HG02678 (cell line): ENCODE results near the gene COLGALT1.
"Not testable (repeated sequence)": the region's sequence is repeated elsewhere in the genome, so short reads cannot be mapped to it uniquely, and the experiment has no call there.

ENCODE experiments used
- ATAC-seq: cut with Tn5 transposase; IDR thresholded peaks from one replicate; pipeline ENCODE4 v1.9.1; 2021; ENCODE audit warnings: mild to moderate bottlenecking, moderate library complexity; ENCODE audit not compliant: unreplicated experiment

The COLGALT1 gene

GRCh38 chr19:17556995-17557394 lies 1.5 kb downstream of the COLGALT1 start:
- no peak for ATAC-seq

- no peak for ATAC-seq
Observed at GRCh38 chr19:17557466-17557865, 2.0 kb downstream of the COLGALT1 start.

GRCh38 chr19:17560205-17560595 lies 4.8 kb downstream of the COLGALT1 start:
- ATAC-seq = no peak

DNA sequence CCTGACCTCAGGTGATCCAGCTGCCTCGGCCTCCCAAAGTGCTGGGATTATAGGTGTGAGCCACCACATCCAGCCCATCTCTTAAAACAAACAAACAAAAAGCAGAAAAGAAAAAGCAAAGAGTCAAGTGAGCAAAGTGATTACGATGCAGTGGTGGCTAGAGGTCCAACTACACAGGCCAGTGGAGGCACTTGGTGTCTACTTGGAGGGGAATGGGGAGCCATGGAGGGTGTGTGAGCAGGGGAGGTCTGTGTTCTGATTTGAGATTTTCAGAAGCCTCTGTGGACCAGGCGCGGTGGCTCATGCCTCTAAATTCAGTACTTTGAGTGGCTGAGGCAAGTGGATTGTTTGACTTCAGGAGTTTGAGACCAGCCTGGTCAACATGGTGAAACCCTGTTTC lies 6.6 kb downstream of the COLGALT1 start:
- ATAC-seq = no peak

DNA sequence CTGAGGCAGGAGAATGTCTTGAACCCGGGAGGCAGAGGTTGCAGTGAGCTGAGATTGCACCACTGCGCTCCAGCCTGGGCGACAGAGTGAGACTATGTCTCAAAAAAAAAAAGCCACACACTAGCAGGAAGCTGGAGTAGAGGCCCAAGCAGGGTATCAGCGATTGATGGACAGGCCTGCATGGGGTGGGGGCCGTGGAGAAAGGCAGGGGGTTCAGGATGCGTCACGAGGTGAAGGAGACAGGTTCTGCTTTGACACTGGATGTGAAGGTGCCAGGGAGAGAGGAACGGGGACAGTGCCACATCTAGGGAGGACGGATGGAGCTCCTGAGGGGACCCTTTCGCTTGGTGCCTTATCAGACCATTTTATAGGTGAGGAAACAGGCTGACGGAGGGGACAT lies 7.1 kb downstream of the COLGALT1 start:
- ATAC-seq = no peak

- ATAC-seq = no peak
Observed at GRCh38 chr19:17564781-17565180, 9.3 kb downstream of the COLGALT1 start.

- ATAC-seq = no peak
Observed at GRCh38 chr19:17565611-17566010, 10.2 kb downstream of the COLGALT1 start.

DNA sequence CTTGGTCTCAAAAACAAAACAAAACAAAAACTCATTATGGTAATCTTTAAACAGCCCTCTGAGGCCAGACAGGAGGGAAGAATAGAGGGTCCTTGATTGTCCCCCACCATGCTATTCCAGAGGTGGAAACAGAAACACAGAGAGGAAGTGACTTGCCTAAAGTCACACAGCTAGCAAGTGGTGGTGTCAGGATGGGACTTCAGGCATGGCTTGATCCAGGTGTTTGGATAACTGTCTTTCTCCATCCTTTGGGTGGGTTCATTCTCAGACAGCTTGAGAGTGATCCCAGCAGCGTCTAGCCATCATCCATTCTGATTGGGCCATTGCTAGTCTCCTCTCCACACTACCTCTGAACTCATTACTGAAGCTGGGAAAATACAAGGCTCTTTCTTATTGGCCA lies 12.5 kb downstream of the COLGALT1 start:
- ATAC-seq = no peak

- ATAC-seq = not testable (repeated sequence)
Observed at GRCh38 chr19:17570291-17570690, 14.8 kb downstream of the COLGALT1 start.

GRCh38 chr19:17570791-17571190 lies 15.3 kb downstream of the COLGALT1 start:
- ATAC-seq = no peak

DNA sequence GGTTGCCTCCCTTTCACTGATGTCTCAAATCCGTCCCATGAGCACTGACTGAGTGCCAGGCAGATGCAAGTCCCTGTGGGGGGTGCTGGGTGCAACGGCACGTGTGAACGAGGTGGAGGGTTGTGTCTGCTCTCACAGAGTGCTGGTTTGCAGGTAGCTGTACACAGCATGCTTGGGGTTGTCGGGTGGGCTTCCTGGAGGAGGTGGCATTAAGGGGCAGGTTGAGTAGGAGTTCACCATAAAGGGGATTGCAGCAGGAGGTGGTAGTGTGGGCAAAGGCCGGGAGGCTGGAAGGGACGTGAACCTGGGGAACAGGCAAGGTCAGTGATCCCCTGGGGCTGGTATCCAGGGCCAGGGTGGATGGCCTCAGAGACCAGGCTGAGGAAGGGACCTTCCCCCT lies 17.2 kb downstream of the COLGALT1 start:
- no peak for ATAC-seq

GRCh38 chr19:17575871-17576757 lies 20.7 kb downstream of the COLGALT1 start:
- ATAC-seq = no peak

GRCh38 chr19:17576758-17577456 lies 21.5 kb downstream of the COLGALT1 start:
- ATAC-seq = no peak

DNA sequence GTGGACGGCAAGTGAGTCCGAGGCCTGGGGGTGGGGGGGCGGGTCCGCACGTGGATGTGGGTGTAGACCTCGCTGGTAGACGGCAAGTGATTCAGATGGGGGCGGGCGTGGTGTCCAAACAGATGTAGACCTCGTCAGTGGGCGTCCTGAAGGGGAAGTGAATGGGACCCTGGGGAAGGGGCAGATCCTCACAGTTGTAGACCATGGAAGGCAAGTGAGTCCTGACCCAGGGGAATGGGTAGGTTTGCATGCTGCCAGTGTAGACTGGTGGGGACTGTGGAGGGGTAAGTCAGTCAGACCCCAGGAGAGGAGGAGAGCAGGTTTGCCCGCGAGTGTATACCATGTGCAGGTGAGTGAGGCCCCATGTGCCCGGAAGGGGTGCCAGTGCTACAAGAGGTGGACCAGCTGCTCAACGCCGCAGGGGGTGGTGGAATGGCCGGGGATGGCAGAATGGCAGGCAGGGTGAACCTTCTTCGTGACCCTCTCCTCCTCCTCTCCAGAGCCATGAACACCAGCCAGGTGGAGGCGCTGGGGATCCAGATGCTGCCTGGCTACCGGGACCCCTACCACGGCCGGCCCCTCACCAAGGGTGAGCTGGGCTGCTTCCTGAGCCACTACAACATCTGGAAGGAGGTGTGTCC lies 22.1 kb downstream of the COLGALT1 start:
- no peak for ATAC-seq

DNA sequence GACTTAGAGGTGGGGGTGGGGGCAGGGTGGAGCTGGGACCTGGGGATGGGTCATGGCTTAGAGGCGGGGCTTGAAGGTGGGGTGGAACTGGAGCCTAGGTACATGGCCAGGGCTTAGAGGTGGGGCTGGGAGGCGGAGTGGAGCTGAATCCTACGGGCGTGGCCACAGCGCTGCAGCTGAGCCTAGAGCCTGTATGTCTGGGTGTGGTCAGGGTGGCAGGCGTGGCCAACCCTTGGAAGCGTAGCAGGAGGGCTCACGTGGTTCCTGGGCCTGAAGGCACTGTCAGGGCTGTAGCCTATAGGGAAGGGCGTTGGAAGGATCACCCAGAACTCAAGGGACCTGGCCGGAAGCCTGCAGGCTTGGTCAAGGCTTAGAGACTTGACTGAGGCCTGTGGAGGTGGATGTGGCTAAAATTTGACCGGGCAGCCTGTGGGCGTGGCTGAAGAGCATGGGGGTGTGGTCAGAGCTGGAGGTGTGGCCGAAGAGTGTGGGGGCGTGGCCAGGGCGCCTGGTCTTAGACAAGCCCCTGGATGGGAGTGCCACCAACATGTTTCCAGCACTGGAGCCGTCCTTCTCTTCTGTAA lies 24.3 kb downstream of the COLGALT1 start:
- ATAC-seq = no peak

GRCh38 chr19:17580470-17581144 lies 25.2 kb downstream of the COLGALT1 start:
- no peak for ATAC-seq

DNA sequence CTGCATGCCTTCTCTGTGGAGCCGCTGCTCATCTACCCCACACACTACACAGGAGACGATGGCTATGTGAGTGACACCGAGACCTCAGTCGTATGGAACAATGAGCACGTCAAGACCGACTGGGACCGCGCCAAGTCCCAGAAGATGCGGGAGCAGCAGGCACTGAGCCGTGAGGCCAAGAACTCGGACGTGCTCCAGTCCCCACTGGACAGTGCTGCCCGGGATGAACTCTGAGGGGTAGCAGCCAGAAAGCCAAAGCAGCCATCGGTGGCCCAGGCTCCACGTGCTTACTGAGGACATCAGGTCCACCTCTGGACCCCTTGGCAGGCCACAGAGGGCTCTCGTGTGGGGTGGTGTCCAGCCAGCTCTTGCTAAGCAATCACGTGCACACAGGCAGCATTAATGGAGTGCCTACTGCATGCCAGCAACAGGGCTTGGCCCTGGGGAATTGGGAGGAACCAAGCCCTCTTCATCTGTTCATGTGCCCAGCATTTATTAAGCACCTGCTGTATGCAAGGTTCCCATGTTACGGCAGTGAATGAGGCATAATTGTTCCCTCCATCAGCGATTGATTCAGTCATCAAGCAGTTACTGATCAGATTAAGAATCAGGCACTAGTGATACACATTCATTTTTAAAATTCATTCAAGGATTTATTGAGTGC lies 25.9 kb downstream of the COLGALT1 start:
- ATAC-seq = no peak

DNA sequence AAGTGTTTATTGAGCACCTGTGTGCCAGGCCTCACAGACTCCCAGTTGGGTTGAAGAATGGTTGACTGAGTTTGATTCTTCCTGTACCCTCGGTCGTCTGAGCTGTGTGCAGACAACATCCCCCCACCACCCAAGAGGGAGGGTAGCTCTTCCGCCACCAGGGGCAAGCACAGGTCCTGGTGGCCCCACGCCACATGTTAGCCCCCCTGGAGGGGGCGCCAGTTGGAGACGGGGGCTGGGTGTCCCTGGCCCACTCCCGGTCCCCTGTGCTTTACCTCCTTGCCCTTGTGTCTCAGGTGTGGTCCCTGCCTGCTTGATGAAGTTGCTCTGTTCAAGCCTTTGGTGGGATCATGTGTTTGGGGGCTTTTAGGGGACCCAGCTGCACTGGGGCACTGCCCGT lies 27.2 kb downstream of the COLGALT1 start:
- ATAC-seq = no peak

- ATAC-seq = no peak
Observed at GRCh38 chr19:17584132-17584531, 28.7 kb downstream of the COLGALT1 start.

DNA sequence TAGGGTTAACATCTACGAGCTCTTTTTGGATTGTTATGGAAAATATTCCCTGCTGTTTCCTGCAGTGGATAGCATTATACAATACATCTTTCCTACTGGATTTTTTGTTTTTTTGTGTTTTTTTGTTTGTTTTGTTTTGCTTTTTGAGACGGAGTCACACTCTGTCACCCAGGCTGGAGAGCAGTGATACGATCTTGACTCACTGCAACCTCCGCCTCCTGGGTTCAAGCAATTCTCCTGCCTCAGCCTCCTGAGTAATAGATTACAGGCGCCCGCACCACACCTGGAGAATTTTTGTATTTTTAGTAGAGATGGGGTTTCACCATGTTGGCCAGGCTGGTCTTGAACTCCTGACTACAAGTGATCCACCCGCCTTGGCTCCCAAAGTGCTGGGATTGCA lies 29.9 kb downstream of the COLGALT1 start:
- ATAC-seq = not testable (repeated sequence)
